ENCODE data around the gene RNF157. TPM values are rescaled to one million over a fixed set of nuclear protein-coding genes. Genes with fewer than 3 reads are reported as not detected.

Gene RNF157
- total and polyA plus RNA-seq, 2 of the 13 experiments (the other 11 are each of a cell fraction or from before 2014, with no cell fraction given) = 0.44 to 1.5 TPM

DNA sequence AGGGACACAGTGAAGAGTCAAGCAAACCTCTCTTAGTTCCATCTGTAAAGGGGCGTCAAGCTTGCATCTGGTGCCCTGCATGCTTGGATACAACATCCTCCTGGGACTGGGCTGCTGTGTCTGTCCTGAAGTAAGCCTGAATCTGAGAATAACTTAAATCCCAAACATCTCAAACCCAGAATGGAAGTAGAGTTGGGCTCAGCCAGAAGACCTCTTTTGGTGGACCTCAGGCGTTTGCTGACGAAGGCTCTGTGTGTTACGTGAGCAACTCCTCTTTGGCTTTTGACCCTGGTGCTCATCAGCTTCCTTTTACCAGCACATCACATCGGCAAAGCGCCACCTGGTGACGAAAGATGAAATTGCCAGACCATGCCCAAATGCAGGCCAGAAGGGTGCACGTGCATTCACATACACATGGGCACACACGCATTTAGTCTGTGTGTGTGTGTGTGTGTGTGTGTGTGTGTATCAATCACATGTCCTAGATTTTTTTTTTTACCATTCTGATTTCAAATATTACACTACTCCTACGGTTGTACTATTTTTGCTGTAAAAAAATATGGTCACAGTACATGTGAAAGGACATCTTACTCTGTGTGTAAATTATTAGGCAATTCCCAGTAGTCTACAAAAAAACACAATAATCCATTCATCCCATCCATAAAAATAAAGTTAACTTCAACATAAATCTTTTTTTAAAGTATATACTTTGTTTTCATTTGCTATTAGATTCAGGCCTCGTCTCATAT lies 58.1 kb downstream of the RNF157 start (continued):
- TF ChIP-seq ZNF891 (CRISPR knock-in tag; IDR thresholded peaks at IDR 0.05) (no peak), ZFP91 (CRISPR knock-in tag; IDR thresholded peaks at IDR 0.05; ENCODE audit: borderline replicate concordance) (peak; percentile 51; the same call in 1 of the 2 replicates), CREB1 (IDR thresholded peaks at IDR 0.05) (peak; percentile 79), CREB1 (CRISPR knock-in tag; IDR thresholded peaks at IDR 0.05) (peak; percentile 53), POGZ (CRISPR knock-in tag; IDR thresholded peaks at IDR 0.05) (peak; percentile 52; the same call in 1 of the 2 replicates), ELF1 (CRISPR knock-in tag; IDR thresholded peaks at IDR 0.05) (peak; percentile 61), ZNF547 (CRISPR knock-in tag; IDR thresholded peaks at IDR 0.05) (no peak; the same call in 1 of the 2 replicates), ZNF781 (CRISPR knock-in tag; IDR thresholded peaks at IDR 0.05; ENCODE audit: borderline replicate concordance, not compliant biosample characterization) (peak; percentile 83), ZBTB25 (CRISPR knock-in tag; IDR thresholded peaks at IDR 0.05) (0 out of 2 replicates have a peak, but pooled peaks have one; percentile 60), FOXO1 (CRISPR knock-in tag; IDR thresholded peaks at IDR 0.05) (peak; percentile 54; the same call in 1 of the 2 replicates), RAD21 (CRISPR knock-in tag; IDR thresholded peaks at IDR 0.05) (peak; percentile 90), ARNTL (CRISPR knock-in tag; IDR thresholded peaks at IDR 0.05) (0 out of 2 replicates have a peak, but pooled peaks have one; percentile 58), PPARG (CRISPR knock-in tag; conservative IDR thresholded peaks at IDR 0.05) (peak; percentile 59; the same call in 1 of the 2 replicates), E2F2 (CRISPR knock-in tag; IDR thresholded peaks at IDR 0.05; ENCODE audit: borderline replicate concordance) (no peak), GATAD2A (CRISPR knock-in tag; IDR thresholded peaks at IDR 0.05) (peak; percentile 73), NCOA2 (CRISPR knock-in tag; IDR thresholded peaks at IDR 0.05) (peak; percentile 31; the same call in 1 of the 2 replicates)
- TF ChIP-seq, protein P1, sequence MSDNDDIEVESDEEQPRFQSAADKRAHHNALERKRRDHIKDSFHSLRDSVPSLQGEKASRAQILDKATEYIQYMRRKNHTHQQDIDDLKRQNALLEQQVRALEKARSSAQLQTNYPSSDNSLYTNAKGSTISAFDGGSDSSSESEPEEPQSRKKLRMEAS (IDR thresholded peaks at IDR 0.05) = peak; percentile 81
- TF ChIP-seq, protein P2, sequence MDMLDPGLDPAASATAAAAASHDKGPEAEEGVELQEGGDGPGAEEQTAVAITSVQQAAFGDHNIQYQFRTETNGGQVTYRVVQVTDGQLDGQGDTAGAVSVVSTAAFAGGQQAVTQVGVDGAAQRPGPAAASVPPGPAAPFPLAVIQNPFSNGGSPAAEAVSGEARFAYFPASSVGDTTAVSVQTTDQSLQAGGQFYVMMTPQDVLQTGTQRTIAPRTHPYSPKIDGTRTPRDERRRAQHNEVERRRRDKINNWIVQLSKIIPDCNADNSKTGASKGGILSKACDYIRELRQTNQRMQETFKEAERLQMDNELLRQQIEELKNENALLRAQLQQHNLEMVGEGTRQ (IDR thresholded peaks at IDR 0.05; ENCODE audit: low read depth, low read length) = no peak
- TF ChIP-seq, protein P2 (CRISPR knock-in tag; IDR thresholded peaks at IDR 0.05; ENCODE audit: borderline replicate concordance) = no peak
- TF ChIP-seq, protein P3, sequence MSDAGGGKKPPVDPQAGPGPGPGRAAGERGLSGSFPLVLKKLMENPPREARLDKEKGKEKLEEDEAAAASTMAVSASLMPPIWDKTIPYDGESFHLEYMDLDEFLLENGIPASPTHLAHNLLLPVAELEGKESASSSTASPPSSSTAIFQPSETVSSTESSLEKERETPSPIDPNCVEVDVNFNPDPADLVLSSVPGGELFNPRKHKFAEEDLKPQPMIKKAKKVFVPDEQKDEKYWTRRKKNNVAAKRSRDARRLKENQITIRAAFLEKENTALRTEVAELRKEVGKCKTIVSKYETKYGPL (CRISPR knock-in tag; IDR thresholded peaks at IDR 0.05) = no peak
